Activated T-helper 1 cell treated with anti-CD3 and anti-CD28 coated beads, Interleukin-12 subunit alpha, Interleukin-12 subunit beta, Interleukin-2, Interleukin-4 antibody, amounts not matched to agents 30 ng/mL and 10 ng/mL and 1 ng/mL, durations not matched to agents 14 hours and 24 hours and 36 hours (primary cell): ENCODE data around the gene MKX. TPM values are rescaled to one million over a fixed set of nuclear protein-coding genes. Genes with fewer than 3 reads are reported as not detected.

Experiments
- DNase-seq: peaks from one replicate; pipeline ENCODE4 v3.0.0; 2021; ENCODE audit warnings: low spot score
- H3K27ac Mint-ChIP-seq: one replicate; pipeline ENCODE4 v1.8.0; 2021; ENCODE audit warnings: mild to moderate bottlenecking, mixed read lengths
- H3K27me3 Mint-ChIP-seq: one replicate; pipeline ENCODE4 v1.8.0; 2022; ENCODE audit warnings: mild to moderate bottlenecking, moderate library complexity, mixed read lengths; ENCODE audit not compliant: insufficient read depth
- H3K36me3 Mint-ChIP-seq: one replicate; pipeline ENCODE4 v1.8.0; 2021; ENCODE audit warnings: low read depth, mixed read lengths
- H3K4me1 Mint-ChIP-seq: one replicate; pipeline ENCODE4 v1.8.0; 2021; ENCODE audit warnings: low read depth, mixed read lengths
- H3K4me3 Mint-ChIP-seq: one replicate; pipeline ENCODE4 v1.8.0; 2021; ENCODE audit warnings: mild to moderate bottlenecking, moderate library complexity, mixed read lengths
- H3K9me3 Mint-ChIP-seq: one replicate; pipeline ENCODE4 v1.8.0; 2021; ENCODE audit warnings: mixed read lengths
- intact Hi-C: fragments of 100-400 bp; cut with micrococcal nuclease; formaldehyde crosslinking; loops from one replicate; pipeline ENCODE4 v1.15.1; 2024
- total RNA-seq: library from RNA; stranded (reverse); gene quantifications from 2 replicates; pipeline ENCODE4 v1.2.3, GENCODE V29; 2022

MKX gene
- total RNA-seq, 1 donor from 2014 or later, result not detected

GRCh38 chr10:27728338-27728737 is 17.3 kb downstream of the MKX start:
- no peaks in the 10 kb centered on the region for H3K4me1 Mint-ChIP-seq
- peaks cover 18% of the 10 kb centered on the region for H3K27me3 Mint-ChIP-seq
- H3K9me3 Mint-ChIP-seq, result no peaks in the 10 kb centered on the region
- DNase-seq, result no peak
- intact Hi-C loops, result no loop called here
- H3K36me3 Mint-ChIP-seq, result no peaks in the 10 kb centered on the region
- H3K4me3 Mint-ChIP-seq, result no peak overlapping the region
- H3K27ac Mint-ChIP-seq, result no peak overlapping the region

GRCh38 chr10:27724287-27724686 is 21.3 kb downstream of the MKX start:
- no peak overlapping the region for H3K4me3 Mint-ChIP-seq
- H3K9me3 Mint-ChIP-seq, result no peaks in the 10 kb centered on the region
- intact Hi-C loops, result no loop called here
- no peaks in the 10 kb centered on the region for H3K36me3 Mint-ChIP-seq
- no peak for DNase-seq
- no peak overlapping the region for H3K27ac Mint-ChIP-seq
- H3K4me1 Mint-ChIP-seq, result no peaks in the 10 kb centered on the region
- peaks cover 15% of the 10 kb centered on the region for H3K27me3 Mint-ChIP-seq

- H3K4me1 Mint-ChIP-seq, result no peaks in the 10 kb centered on the region
- intact Hi-C loops, result loop anchor here (1.0 kb wide), 1 partner anchor 34 kb away; no protein-coding TSS in a partner anchor
- peaks cover 11% of the 10 kb centered on the region for H3K27me3 Mint-ChIP-seq
- no peak overlapping the region for H3K27ac Mint-ChIP-seq
- no peaks in the 10 kb centered on the region for H3K36me3 Mint-ChIP-seq
- no peak overlapping the region for H3K4me3 Mint-ChIP-seq
- no peak for DNase-seq
- H3K9me3 Mint-ChIP-seq, result no peaks in the 10 kb centered on the region
Observed at GRCh38 chr10:27723436-27723835, 22.2 kb downstream of the MKX start.

GRCh38 chr10:27720529-27720928 is 25.1 kb downstream of the MKX start:
- intact Hi-C loops, result no loop called here

GRCh38 chr10:27719052-27719451 is 26.6 kb downstream of the MKX start:
- Mint-ChIP-seq H3K27ac (no peak overlapping the region), H3K4me1 (no peaks in the 10 kb centered on the region), H3K4me3 (no peak overlapping the region), H3K27me3 (peaks cover 12% of the 10 kb centered on the region), H3K36me3 (no peaks in the 10 kb centered on the region), H3K9me3 (no peaks in the 10 kb centered on the region)
- DNase-seq, result no peak
- intact Hi-C loops, result no loop called here

More at GRCh38 chr10:27720529-27720928, 25.1 kb downstream of the MKX start:
- no peak overlapping the region for H3K27ac Mint-ChIP-seq
- peaks cover 12% of the 10 kb centered on the region for H3K27me3 Mint-ChIP-seq
- no peaks in the 10 kb centered on the region for H3K36me3 Mint-ChIP-seq
- no peaks in the 10 kb centered on the region for H3K9me3 Mint-ChIP-seq
- no peaks in the 10 kb centered on the region for H3K4me1 Mint-ChIP-seq
- no peak overlapping the region for H3K4me3 Mint-ChIP-seq
- no peak for DNase-seq

- intact Hi-C loops, result no loop called here
- Mint-ChIP-seq H3K9me3 (no peaks in the 10 kb centered on the region), H3K4me3 (no peak overlapping the region), H3K27ac (no peak overlapping the region), H3K4me1 (no peaks in the 10 kb centered on the region), H3K36me3 (no peaks in the 10 kb centered on the region), H3K27me3 (peaks cover 9% of the 10 kb centered on the region)
- no peak for DNase-seq
Observed at GRCh38 chr10:27717861-27718260, 27.8 kb downstream of the MKX start.

GRCh38 chr10:27717224-27717623 is 28.4 kb downstream of the MKX start:
- H3K4me3 Mint-ChIP-seq, result no peak overlapping the region
- intact Hi-C loops, result no loop called here
- H3K36me3 Mint-ChIP-seq, result no peaks in the 10 kb centered on the region
- no peaks in the 10 kb centered on the region for H3K9me3 Mint-ChIP-seq
- peaks cover 9% of the 10 kb centered on the region for H3K27me3 Mint-ChIP-seq
- no peaks in the 10 kb centered on the region for H3K4me1 Mint-ChIP-seq
- H3K27ac Mint-ChIP-seq, result no peak overlapping the region
- DNase-seq, result no peak

GRCh38 chr10:27716521-27716920 is 29.1 kb downstream of the MKX start:
- Mint-ChIP-seq H3K4me3 (no peak overlapping the region), H3K36me3 (no peaks in the 10 kb centered on the region), H3K27ac (no peak overlapping the region), H3K9me3 (no peaks in the 10 kb centered on the region), H3K27me3 (peaks cover 7% of the 10 kb centered on the region), H3K4me1 (no peaks in the 10 kb centered on the region)
- intact Hi-C loops, result no loop called here
- no peak for DNase-seq

- Mint-ChIP-seq H3K4me3 (no peak overlapping the region), H3K36me3 (no peaks in the 10 kb centered on the region), H3K27ac (no peak overlapping the region), H3K27me3 (peaks cover 3% of the 10 kb centered on the region), H3K9me3 (no peaks in the 10 kb centered on the region), H3K4me1 (no peaks in the 10 kb centered on the region)
- no peak for DNase-seq
- intact Hi-C loops, result no loop called here
Observed at GRCh38 chr10:27715505-27715904, 30.1 kb downstream of the MKX start.

- Mint-ChIP-seq H3K27me3 (peaks cover 3% of the 10 kb centered on the region), H3K4me3 (no peak overlapping the region), H3K36me3 (no peaks in the 10 kb centered on the region), H3K27ac (no peak overlapping the region), H3K4me1 (no peaks in the 10 kb centered on the region), H3K9me3 (no peaks in the 10 kb centered on the region)
- intact Hi-C loops, result no loop called here
- no peak for DNase-seq
Observed at GRCh38 chr10:27714349-27714748, 31.3 kb downstream of the MKX start.

GRCh38 chr10:27713941-27714340 is 31.7 kb downstream of the MKX start:
- H3K36me3 Mint-ChIP-seq, result no peaks in the 10 kb centered on the region
- intact Hi-C loops, result no loop called here
- H3K9me3 Mint-ChIP-seq, result no peaks in the 10 kb centered on the region
- H3K4me1 Mint-ChIP-seq, result no peaks in the 10 kb centered on the region
- peaks cover 3% of the 10 kb centered on the region for H3K27me3 Mint-ChIP-seq
- no peak overlapping the region for H3K27ac Mint-ChIP-seq
- DNase-seq, result no peak
- no peak overlapping the region for H3K4me3 Mint-ChIP-seq

- H3K27ac Mint-ChIP-seq, result no peak overlapping the region
Observed at GRCh38 chr10:27710014-27710413, 35.6 kb downstream of the MKX start.

GRCh38 chr10:27709304-27709703 is 36.3 kb downstream of the MKX start:
- no peaks in the 10 kb centered on the region for H3K36me3 Mint-ChIP-seq
- H3K9me3 Mint-ChIP-seq, result no peaks in the 10 kb centered on the region
- H3K27me3 Mint-ChIP-seq, result peaks cover 3% of the 10 kb centered on the region
- H3K4me1 Mint-ChIP-seq, result no peaks in the 10 kb centered on the region
- no peak overlapping the region for H3K4me3 Mint-ChIP-seq
- intact Hi-C loops, result no loop called here
- H3K27ac Mint-ChIP-seq, result no peak overlapping the region
- DNase-seq, result no peak

More at GRCh38 chr10:27710014-27710413, 35.6 kb downstream of the MKX start:
- Mint-ChIP-seq H3K4me3 (no peak overlapping the region), H3K27me3 (peaks cover 3% of the 10 kb centered on the region), H3K36me3 (no peaks in the 10 kb centered on the region), H3K4me1 (no peaks in the 10 kb centered on the region), H3K9me3 (no peaks in the 10 kb centered on the region)
- intact Hi-C loops, result no loop called here
- DNase-seq, result no peak

GRCh38 chr10:27701938-27702537 is 43.6 kb downstream of the MKX start:
- Mint-ChIP-seq H3K27ac (no peak overlapping the region), H3K9me3 (no peaks in the 10 kb centered on the region), H3K36me3 (no peaks in the 10 kb centered on the region), H3K27me3 (peaks cover 8% of the 10 kb centered on the region), H3K4me3 (no peak overlapping the region), H3K4me1 (no peaks in the 10 kb centered on the region)
- DNase-seq, result no peak
- intact Hi-C loops, result no loop called here
